Activated naive CD4-positive, alpha-beta T cell treated with anti-CD3 and anti-CD28 coated beads, Interleukin-2, amount 50 U/mL, for 72 hours (primary cell): ENCODE measurements around the gene TBC1D4. TPM values are rescaled to one million over a fixed set of nuclear protein-coding genes. Genes with fewer than 3 reads are reported as not detected.

Source experiments
- ATAC-seq, 2 donors: fragments of 150-1000 bp; cut with Tn5 transposase; 2 replicates each; pipeline ENCODE4 v1.10.0; 2021; ENCODE audit warnings: mild to moderate bottlenecking in 2 of 2, moderate library complexity in 2 of 2
- DNase-seq, 2 donors: peaks; one replicate each; pipeline ENCODE4 v3.0.0; 2021 to 2022; ENCODE audit warnings: low spot score in 2 of 2
- H3K27ac Mint-ChIP-seq, 2 donors: one replicate each; pipeline ENCODE4 v1.8.0; 2022; ENCODE audit warnings: mild to moderate bottlenecking in 2 of 2, mixed read lengths in 2 of 2
- H3K36me3 Mint-ChIP-seq, 2 donors: one replicate each; pipeline ENCODE4 v1.8.0; 2022; ENCODE audit warnings: mixed read lengths in 2 of 2
- H3K9me3 Mint-ChIP-seq, 2 donors: one replicate each; pipeline ENCODE4 v1.8.0; 2022; ENCODE audit warnings: mixed read lengths in 2 of 2
- total RNA-seq, 2 donors: library from RNA; stranded (reverse); gene quantifications; one replicate each; pipeline ENCODE4 v1.2.3, GENCODE V29; 2022

Gene TBC1D4
- total RNA-seq, 2 donors from 2014 or later, result 29.6 to 30.5 TPM

DNA sequence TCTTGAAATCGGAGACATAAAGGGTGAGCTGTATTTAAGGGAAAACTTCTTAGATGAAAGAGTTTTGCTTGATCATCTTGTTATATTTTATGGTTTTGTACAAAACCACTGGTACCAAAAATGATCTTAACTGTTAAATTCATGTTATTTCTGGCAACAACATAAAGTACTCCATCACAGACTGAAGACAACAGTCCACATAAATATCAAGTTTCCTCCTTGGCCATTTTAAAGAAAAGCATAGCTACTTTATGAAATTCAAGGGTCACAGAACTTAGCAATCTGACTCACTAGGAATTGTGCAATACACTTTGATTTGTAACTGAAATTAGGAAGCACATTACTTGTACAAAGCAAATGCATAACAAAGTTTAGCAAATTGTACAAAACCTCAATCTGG is 66.3 kb downstream of the TBC1D4 start:
- no peak overlapping the region for H3K27ac Mint-ChIP-seq
- DNase-seq (no peak), ATAC-seq (no peak)
- H3K9me3 Mint-ChIP-seq, result peaks cover 0 to 3% of the 10 kb centered on the region in 2 donors
- no peaks in the 10 kb centered on the region for H3K36me3 Mint-ChIP-seq

GRCh38 chr13:75415171-75415570 is 66.8 kb downstream of the TBC1D4 start:
- ATAC-seq (no peak), DNase-seq (no peak)
- no peaks in the 10 kb centered on the region for H3K36me3 Mint-ChIP-seq
- no peak overlapping the region for H3K27ac Mint-ChIP-seq
- H3K9me3 Mint-ChIP-seq, result peaks cover 0 to 3% of the 10 kb centered on the region in 2 donors

DNA sequence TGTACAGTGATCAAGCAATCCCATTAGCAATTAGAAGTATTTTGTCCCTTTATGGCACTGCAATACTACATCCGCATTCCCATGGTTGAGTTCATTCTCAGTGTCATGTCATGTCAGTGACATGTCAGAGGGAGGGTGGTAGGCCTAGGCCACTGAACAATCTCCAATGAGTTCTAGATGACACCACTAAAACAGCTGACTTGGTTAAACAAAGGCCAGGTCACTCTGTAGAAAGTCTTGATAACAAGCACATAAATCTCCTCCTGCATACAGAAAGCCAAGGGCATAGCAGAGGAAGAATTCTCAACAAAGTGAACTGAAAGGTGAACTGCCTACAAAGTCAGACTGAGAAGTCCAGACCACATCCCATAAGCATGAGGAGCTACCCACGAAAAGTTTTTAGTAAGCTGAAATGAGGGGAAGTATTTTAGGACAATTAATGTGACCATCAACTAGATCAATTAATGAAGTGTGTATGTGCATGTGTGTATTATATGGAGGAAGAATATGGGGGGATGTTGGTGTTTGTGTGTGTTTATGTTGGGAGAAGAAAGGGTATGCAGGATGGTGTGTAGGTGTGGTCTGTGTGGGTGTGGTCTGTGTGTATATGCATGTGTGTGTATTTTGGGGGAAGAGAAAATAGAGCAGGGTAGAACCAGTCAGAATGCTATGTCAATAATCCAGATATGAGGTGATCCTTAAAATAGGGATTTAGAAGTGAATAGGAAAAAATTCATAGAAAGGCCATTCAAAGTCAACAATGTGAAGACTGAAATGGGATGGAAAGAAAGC is 67.7 kb downstream of the TBC1D4 start:
- ATAC-seq, result no peak
- no peak for DNase-seq
- Mint-ChIP-seq H3K27ac (no peak overlapping the region), H3K9me3 (peaks cover 0 to 3% of the 10 kb centered on the region in 2 donors), H3K36me3 (no peaks in the 10 kb centered on the region)

GRCh38 chr13:75411924-75412537 is 69.9 kb downstream of the TBC1D4 start:
- H3K36me3 Mint-ChIP-seq, result no peaks in the 10 kb centered on the region
- peaks cover 0 to 3% of the 10 kb centered on the region in 2 donors for H3K9me3 Mint-ChIP-seq
- ATAC-seq, result no peak
- H3K27ac Mint-ChIP-seq, result no peak overlapping the region
- DNase-seq, result no peak

- DNase-seq, result no peak
- ATAC-seq, result no peak
- H3K9me3 Mint-ChIP-seq, result peaks cover 0 to 3% of the 10 kb centered on the region in 2 donors
- no peak overlapping the region for H3K27ac Mint-ChIP-seq
- H3K36me3 Mint-ChIP-seq, result no peaks in the 10 kb centered on the region
Measured at GRCh38 chr13:75410207-75410606, 71.8 kb downstream of the TBC1D4 start.

DNA sequence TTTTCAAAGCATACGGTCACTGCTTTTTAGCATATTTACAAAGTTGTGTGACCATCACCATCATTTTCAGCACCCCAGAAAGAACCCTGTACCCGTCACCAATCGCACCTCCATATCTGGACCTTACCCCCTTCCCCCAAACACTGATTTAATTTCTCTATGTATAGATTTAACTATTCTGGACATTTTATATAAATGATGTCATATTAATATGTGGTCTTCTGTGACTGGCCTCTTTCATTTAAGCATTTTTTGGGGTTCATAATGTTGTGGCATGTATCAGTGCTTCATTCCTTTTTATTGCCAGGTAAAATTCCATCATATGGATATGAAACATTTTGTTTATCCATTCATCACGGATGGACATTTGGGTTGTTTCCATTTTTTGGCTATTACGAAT is 74.0 kb downstream of the TBC1D4 start:
- no peak for DNase-seq
- Mint-ChIP-seq H3K36me3 (no peaks in the 10 kb centered on the region), H3K27ac (no peak overlapping the region), H3K9me3 (no peaks in the 10 kb centered on the region)
- no peak for ATAC-seq

GRCh38 chr13:75407473-75407872 is 74.5 kb downstream of the TBC1D4 start:
- DNase-seq (no peak), ATAC-seq (no peak)
- H3K9me3 Mint-ChIP-seq, result no peaks in the 10 kb centered on the region
- no peak overlapping the region for H3K27ac Mint-ChIP-seq
- H3K36me3 Mint-ChIP-seq, result no peaks in the 10 kb centered on the region

DNA sequence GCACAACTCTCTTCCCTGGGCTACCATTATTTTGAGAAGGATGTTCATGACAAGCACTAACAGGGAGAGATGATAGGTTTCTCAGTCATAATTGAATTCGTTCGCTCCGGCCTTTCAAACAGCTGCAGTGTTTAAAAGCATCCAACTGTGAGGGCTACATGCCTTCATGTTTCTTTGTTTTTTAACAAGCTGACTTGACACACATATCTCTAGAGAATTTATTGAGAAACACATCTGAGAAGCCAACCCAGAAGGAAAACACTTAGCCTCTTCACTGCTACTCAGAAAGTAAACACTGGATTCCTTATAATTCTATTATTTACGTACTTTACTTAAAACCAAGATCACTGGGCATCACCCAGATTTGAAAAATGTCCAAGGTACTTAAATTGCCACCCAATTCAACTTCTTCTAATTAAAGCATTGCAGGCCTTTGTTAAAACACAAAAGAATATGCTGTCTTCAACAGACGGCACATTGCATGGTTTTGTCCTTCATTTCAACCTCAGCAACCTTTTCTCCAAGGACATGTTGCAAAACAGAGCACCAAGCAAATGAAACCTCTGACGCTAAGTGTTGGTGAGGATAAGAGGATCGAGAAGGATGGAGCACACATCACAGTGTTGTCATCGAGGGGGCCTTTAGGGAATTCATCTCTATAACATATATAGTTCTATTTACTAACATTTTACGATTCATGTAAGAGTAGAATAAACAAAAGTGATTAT is 75.8 kb downstream of the TBC1D4 start:
- H3K36me3 Mint-ChIP-seq, result no peaks in the 10 kb centered on the region
- ATAC-seq (no peak), DNase-seq (no peak)
- no peak overlapping the region for H3K27ac Mint-ChIP-seq
- H3K9me3 Mint-ChIP-seq, result no peaks in the 10 kb centered on the region

GRCh38 chr13:75404726-75405125 is 77.2 kb downstream of the TBC1D4 start:
- no peak for DNase-seq
- no peak for ATAC-seq
- no peaks in the 10 kb centered on the region for H3K36me3 Mint-ChIP-seq
- no peak overlapping the region for H3K27ac Mint-ChIP-seq
- peaks cover 0 to 4% of the 10 kb centered on the region in 2 donors for H3K9me3 Mint-ChIP-seq

GRCh38 chr13:75402787-75403186 is 79.2 kb downstream of the TBC1D4 start:
- H3K9me3 Mint-ChIP-seq, result peaks cover 4 to 5% of the 10 kb centered on the region in 2 donors
- DNase-seq (no peak), ATAC-seq (no peak)
- no peak overlapping the region for H3K27ac Mint-ChIP-seq
- H3K36me3 Mint-ChIP-seq, result no peaks in the 10 kb centered on the region

DNA sequence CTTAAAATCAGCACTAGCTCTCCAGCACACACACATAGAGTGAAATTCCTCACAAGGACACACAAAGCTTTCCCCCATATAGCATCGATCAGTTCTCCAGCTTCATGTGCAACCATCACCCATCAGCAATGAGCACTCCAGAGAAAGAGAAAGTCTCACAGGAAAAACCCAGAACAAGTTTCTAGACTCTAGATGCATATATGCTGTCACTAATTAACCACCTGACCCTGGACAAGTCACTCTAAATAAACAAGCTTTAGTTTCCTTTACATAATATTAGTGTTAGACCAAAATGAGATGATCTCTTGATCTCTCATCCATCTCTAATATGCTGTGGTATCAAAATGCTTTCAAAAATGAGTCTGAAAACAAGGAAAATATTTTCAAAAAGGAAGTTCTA is 81.2 kb downstream of the TBC1D4 start:
- H3K9me3 Mint-ChIP-seq, result peaks cover 4 to 12% of the 10 kb centered on the region in 2 donors
- ATAC-seq (no peak), DNase-seq (no peak)
- no peak overlapping the region for H3K27ac Mint-ChIP-seq
- H3K36me3 Mint-ChIP-seq, result no peaks in the 10 kb centered on the region

- DNase-seq, result no peak
- Mint-ChIP-seq H3K27ac (no peak overlapping the region), H3K9me3 (peaks cover 4 to 12% of the 10 kb centered on the region in 2 donors), H3K36me3 (no peaks in the 10 kb centered on the region)
- no peak for ATAC-seq
Measured at GRCh38 chr13:75399879-75400217, 82.1 kb downstream of the TBC1D4 start.

- Mint-ChIP-seq H3K27ac (no peak overlapping the region), H3K36me3 (no peaks in the 10 kb centered on the region), H3K9me3 (peaks cover 4 to 12% of the 10 kb centered on the region in 2 donors)
- ATAC-seq (no peak), DNase-seq (no peak)
Measured at GRCh38 chr13:75399168-75399878, 82.6 kb downstream of the TBC1D4 start.

DNA sequence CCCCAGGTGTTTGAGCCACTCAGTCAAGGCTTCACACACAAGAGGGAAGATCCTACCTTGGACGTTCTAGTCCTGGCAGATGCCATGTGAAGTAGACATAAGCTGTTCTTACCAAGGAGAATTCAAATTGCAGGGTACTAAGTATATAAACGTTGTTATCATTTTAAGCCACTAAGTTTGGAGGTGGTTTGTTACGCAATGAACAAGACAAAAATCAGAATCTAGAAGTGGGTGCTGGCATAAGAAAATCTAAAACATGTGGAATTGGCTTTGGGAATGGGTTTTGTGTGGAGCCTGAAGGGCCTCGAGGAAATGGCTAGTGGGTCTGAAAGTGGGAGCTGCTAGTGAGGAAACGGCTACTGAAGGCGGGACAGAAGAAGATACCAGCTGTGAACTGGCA is 83.9 kb downstream of the TBC1D4 start:
- ATAC-seq, result no peak
- no peak for DNase-seq
- H3K27ac Mint-ChIP-seq, result no peak overlapping the region
- H3K36me3 Mint-ChIP-seq, result no peaks in the 10 kb centered on the region
- peaks cover 4 to 12% of the 10 kb centered on the region in 2 donors for H3K9me3 Mint-ChIP-seq

- ATAC-seq (no peak), DNase-seq (no peak)
- Mint-ChIP-seq H3K9me3 (peaks cover 4 to 12% of the 10 kb centered on the region in 2 donors), H3K36me3 (no peaks in the 10 kb centered on the region), H3K27ac (no peak overlapping the region)
Measured at GRCh38 chr13:75395901-75396300, 86.1 kb downstream of the TBC1D4 start.

- ATAC-seq (no peak), DNase-seq (no peak)
- Mint-ChIP-seq H3K9me3 (peaks cover 1 to 12% of the 10 kb centered on the region in 2 donors), H3K36me3 (no peaks in the 10 kb centered on the region), H3K27ac (no peak overlapping the region)
Measured at GRCh38 chr13:75395066-75395465, 86.9 kb downstream of the TBC1D4 start.
